ENCODE data around the gene SMARCB1. TPM values are rescaled to one million over a fixed set of nuclear protein-coding genes. Genes with fewer than 3 reads are reported as not detected.

The SMARCB1 gene
- total RNA-seq, 1 donor from 2014 or later, result 99.8 TPM

DNA sequence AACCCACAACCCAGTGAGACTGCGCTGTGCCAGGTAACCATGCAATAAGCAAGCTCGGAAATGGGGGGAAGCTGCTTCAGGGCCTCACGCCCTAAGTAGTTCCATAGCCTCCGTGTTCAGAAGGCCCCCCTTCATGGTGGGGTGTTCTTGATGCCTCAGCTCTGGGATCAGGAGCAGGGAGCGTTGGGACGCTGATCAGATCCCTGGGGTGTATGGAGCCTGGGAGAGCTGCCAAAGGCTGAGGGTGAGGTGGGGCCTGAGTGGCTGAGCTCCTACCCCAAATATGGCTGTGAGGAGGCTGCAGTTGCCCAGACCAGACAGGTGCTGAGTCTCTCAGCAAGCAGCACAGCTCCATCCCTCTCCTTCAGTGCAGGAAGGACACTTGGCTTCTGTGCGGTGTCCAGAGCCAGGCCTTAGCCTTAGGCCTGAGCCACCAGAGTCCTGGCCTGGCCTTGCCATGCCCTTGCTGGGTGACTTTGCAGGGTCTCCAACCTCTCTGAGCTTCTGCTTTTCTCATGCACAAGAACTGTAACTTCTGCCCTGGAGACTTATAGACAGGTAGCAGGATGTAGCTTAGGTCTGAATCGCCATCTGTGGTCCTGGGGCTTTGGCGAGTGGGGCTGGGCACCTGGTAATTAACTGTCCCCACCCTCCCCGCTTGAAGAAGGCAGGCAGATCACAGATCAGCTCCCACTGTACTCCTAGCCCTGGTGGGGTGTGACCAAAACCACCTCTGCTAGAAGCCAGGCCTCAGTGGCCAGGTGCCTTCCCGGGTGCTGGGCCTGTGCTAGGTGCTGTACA is 8.8 kb upstream of the SMARCB1 start:
- no peaks in the 10 kb centered on the region for H3K4me1 Mint-ChIP-seq (ENCODE audit: low read depth)
- intact Hi-C loops (cut with micrococcal nuclease), result no loop called here
- no peak overlapping the region for H3K4me3 Mint-ChIP-seq

DNA sequence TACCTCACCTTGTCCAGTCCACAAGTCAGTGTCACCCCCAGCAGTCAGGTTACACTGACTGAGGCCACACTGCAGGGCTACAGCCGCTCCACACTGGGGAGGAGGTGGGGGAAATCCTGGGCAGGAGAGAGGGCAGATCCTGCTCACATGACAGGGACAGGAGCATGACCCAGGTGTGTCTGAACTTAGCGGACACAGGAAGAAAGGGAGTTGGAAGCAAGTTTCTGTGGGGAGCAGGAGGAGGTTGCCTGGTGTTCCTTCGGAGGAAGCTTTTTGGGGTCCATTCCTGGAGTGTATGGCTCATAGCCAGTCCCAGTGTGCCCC is 8.2 kb upstream of the SMARCB1 start:
- Mint-ChIP-seq H3K4me1 (ENCODE audit: low read depth) (no peaks in the 10 kb centered on the region), H3K27me3 (ENCODE audit: insufficient read depth) (peaks cover 7% of the 10 kb centered on the region), H3K27ac (no peak overlapping the region), H3K36me3 (ENCODE audit: low read depth) (no peaks in the 10 kb centered on the region), H3K4me3 (no peak overlapping the region), H3K9me3 (no peaks in the 10 kb centered on the region)
- DNase-seq (ENCODE audit: low spot score), result no peak
- intact Hi-C loops (cut with micrococcal nuclease), result no loop called here

More for the DNA sequence above, 8.8 kb upstream of the SMARCB1 start:
- Mint-ChIP-seq H3K27ac (no peak overlapping the region), H3K36me3 (ENCODE audit: low read depth) (no peaks in the 10 kb centered on the region), H3K27me3 (ENCODE audit: insufficient read depth) (peaks cover 13% of the 10 kb centered on the region), H3K9me3 (no peaks in the 10 kb centered on the region)
- DNase-seq (ENCODE audit: low spot score), result no peak

DNA sequence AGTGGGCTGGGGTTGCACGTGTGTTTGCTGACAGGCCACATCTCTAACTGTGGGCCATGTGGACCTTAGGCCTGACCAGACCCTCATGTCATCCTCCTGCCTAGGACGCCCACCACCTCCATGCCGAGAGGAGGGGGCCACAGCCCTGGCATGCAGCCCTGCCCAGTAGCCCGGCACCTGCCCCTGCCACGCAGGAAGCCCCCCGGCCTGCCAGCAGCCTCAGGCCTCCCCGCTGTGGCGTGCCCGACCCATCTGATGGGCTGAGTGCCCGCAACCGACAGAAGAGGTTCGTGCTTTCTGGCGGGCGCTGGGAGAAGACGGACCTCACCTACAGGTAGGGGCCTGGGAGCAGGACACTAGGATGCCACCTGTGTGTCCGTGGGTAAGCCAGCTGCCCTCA is 7.7 kb upstream of the SMARCB1 start:
- H3K9me3 Mint-ChIP-seq, result no peaks in the 10 kb centered on the region
- peaks cover 6% of the 10 kb centered on the region for H3K27me3 Mint-ChIP-seq (ENCODE audit: insufficient read depth)
- DNase-seq (ENCODE audit: low spot score), result no peak
- no peaks in the 10 kb centered on the region for H3K36me3 Mint-ChIP-seq (ENCODE audit: low read depth)
- intact Hi-C loops (cut with micrococcal nuclease), result no loop called here
- H3K4me3 Mint-ChIP-seq, result no peak overlapping the region
- no peak overlapping the region for H3K27ac Mint-ChIP-seq
- H3K4me1 Mint-ChIP-seq (ENCODE audit: low read depth), result peaks cover under 1% of the 10 kb centered on the region

DNA sequence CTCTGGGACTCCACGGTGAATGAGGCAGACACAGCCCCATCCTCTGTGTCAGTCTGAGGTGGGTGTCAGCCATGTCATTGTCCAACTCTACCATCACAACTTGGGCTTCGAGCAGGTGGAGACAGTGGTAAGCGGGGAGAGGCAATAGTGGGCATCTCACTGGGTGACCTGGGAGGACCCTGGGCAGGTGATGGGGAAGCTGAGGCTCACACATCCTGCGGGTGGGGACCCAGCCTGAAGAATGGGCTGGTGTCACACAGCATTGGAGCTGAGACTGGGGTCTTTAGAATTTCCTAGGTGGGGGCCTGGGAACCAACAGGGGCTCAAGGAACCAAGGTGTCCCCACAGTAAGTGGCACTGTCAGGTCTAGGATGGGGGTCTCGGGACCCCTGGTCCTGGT is 7.0 kb upstream of the SMARCB1 start:
- Mint-ChIP-seq H3K4me1 (ENCODE audit: low read depth) (peaks cover 6% of the 10 kb centered on the region), H3K27me3 (ENCODE audit: insufficient read depth) (peaks cover 7% of the 10 kb centered on the region), H3K4me3 (no peak overlapping the region), H3K27ac (no peak overlapping the region), H3K9me3 (no peaks in the 10 kb centered on the region), H3K36me3 (ENCODE audit: low read depth) (no peaks in the 10 kb centered on the region)
- intact Hi-C loops (cut with micrococcal nuclease), result no loop called here
- no peak for DNase-seq (ENCODE audit: low spot score)

DNA sequence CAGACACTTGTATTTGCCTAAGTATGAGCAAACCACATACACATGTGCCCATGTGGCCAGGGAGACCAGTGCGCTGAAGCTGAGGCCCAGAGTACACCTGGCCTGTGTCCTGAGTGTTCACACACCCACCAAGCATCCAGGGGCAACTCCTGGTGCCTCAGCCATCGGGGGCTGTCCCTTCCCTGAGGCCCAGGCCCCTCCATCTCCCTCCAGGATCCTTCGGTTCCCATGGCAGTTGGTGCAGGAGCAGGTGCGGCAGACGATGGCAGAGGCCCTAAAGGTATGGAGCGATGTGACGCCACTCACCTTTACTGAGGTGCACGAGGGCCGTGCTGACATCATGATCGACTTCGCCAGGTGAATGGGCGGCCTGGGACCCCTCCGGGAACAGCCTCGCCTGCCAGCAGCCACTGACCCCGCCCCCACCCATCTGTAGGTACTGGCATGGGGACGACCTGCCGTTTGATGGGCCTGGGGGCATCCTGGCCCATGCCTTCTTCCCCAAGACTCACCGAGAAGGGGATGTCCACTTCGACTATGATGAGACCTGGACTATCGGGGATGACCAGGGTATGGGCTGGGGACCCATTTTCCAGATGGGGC is 6.5 kb upstream of the SMARCB1 start:
- intact Hi-C loops (cut with micrococcal nuclease), result no loop called here
- no peak overlapping the region for H3K27ac Mint-ChIP-seq
- DNase-seq (ENCODE audit: low spot score), result no peak
- no peak overlapping the region for H3K4me3 Mint-ChIP-seq
- H3K9me3 Mint-ChIP-seq, result no peaks in the 10 kb centered on the region
- peaks cover 7% of the 10 kb centered on the region for H3K27me3 Mint-ChIP-seq (ENCODE audit: insufficient read depth)
- no peaks in the 10 kb centered on the region for H3K36me3 Mint-ChIP-seq (ENCODE audit: low read depth)
- H3K4me1 Mint-ChIP-seq (ENCODE audit: low read depth), result peaks cover 6% of the 10 kb centered on the region

- no peak for DNase-seq (ENCODE audit: low spot score)
- no peak overlapping the region for H3K27ac Mint-ChIP-seq
- no peaks in the 10 kb centered on the region for H3K36me3 Mint-ChIP-seq (ENCODE audit: low read depth)
- H3K27me3 Mint-ChIP-seq (ENCODE audit: insufficient read depth), result peaks cover 5% of the 10 kb centered on the region
- H3K4me1 Mint-ChIP-seq (ENCODE audit: low read depth), result peaks cover 6% of the 10 kb centered on the region
- no peak overlapping the region for H3K4me3 Mint-ChIP-seq
- H3K9me3 Mint-ChIP-seq, result no peaks in the 10 kb centered on the region
- intact Hi-C loops (cut with micrococcal nuclease), result no loop called here
Measured at GRCh38 chr22:23781065-23781464, 5.7 kb upstream of the SMARCB1 start.

- Mint-ChIP-seq H3K9me3 (no peaks in the 10 kb centered on the region), H3K4me3 (no peak overlapping the region), H3K4me1 (ENCODE audit: low read depth) (peaks cover 12% of the 10 kb centered on the region), H3K36me3 (ENCODE audit: low read depth) (no peaks in the 10 kb centered on the region), H3K27me3 (ENCODE audit: insufficient read depth) (peaks cover 2% of the 10 kb centered on the region), H3K27ac (no peak overlapping the region)
- no peak for DNase-seq (ENCODE audit: low spot score)
- intact Hi-C loops (cut with micrococcal nuclease), result no loop called here
Measured at GRCh38 chr22:23781511-23782183, 5.1 kb upstream of the SMARCB1 start.

- Mint-ChIP-seq H3K27me3 (ENCODE audit: insufficient read depth) (peaks cover 2% of the 10 kb centered on the region), H3K9me3 (no peaks in the 10 kb centered on the region), H3K4me3 (no peak overlapping the region), H3K4me1 (ENCODE audit: low read depth) (peaks cover 13% of the 10 kb centered on the region), H3K27ac (no peak overlapping the region), H3K36me3 (ENCODE audit: low read depth) (no peaks in the 10 kb centered on the region)
- intact Hi-C loops (cut with micrococcal nuclease), result no loop called here
- no peak for DNase-seq (ENCODE audit: low spot score)
Measured at GRCh38 chr22:23782252-23782651, 4.5 kb upstream of the SMARCB1 start.

- DNase-seq (ENCODE audit: low spot score), result no peak
- intact Hi-C loops (cut with micrococcal nuclease), result no loop called here
- Mint-ChIP-seq H3K4me1 (ENCODE audit: low read depth) (peaks cover 17% of the 10 kb centered on the region), H3K27me3 (ENCODE audit: insufficient read depth) (peaks cover 2% of the 10 kb centered on the region), H3K27ac (no peak overlapping the region), H3K4me3 (no peak overlapping the region), H3K9me3 (no peaks in the 10 kb centered on the region), H3K36me3 (ENCODE audit: low read depth) (no peaks in the 10 kb centered on the region)
Measured at GRCh38 chr22:23782703-23783102, 4.1 kb upstream of the SMARCB1 start.

GRCh38 chr22:23783265-23784150 is 3.3 kb upstream of the SMARCB1 start:
- Mint-ChIP-seq H3K9me3 (no peaks in the 10 kb centered on the region), H3K27ac (no peak overlapping the region), H3K27me3 (ENCODE audit: insufficient read depth) (peaks cover 2% of the 10 kb centered on the region), H3K4me1 (ENCODE audit: low read depth) (peaks cover 25% of the 10 kb centered on the region), H3K4me3 (no peak overlapping the region), H3K36me3 (ENCODE audit: low read depth) (no peaks in the 10 kb centered on the region)
- intact Hi-C loops (cut with micrococcal nuclease), result no loop called here
- DNase-seq (ENCODE audit: low spot score), result no peak

DNA sequence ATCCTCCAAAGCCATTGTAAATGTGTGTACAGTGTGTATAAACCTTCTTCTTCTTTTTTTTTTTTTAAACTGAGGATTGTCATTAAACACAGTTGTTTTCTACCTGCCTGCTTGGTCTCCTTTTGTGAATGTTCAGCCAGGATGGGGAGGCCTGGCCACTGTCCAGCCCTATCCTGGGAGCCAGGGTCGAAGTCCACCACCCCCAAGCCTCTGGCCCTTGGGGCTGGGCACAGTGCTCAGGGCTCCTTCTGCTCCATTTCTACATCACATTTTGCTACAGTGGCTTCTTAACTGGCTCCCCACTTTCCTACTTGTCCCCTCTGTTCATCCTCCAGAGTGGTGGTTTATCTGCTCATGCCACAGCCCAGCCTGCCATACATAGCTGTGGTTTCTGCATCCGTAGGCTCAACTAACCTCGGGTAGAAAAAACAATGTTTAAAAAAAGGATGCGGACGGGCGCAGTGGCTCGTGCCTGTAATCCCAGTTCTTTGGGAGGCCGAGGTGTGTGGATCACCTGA is 2.5 kb upstream of the SMARCB1 start:
- DNase-seq (ENCODE audit: low spot score), result no peak
- intact Hi-C loops (cut with micrococcal nuclease), result no loop called here
- H3K27ac Mint-ChIP-seq, result no peak overlapping the region

GRCh38 chr22:23786261-23786710 is 480 bp upstream of the SMARCB1 start:
- Mint-ChIP-seq H3K27ac (peak overlapping the region; percentile 92), H3K27me3 (ENCODE audit: insufficient read depth) (peaks cover 2% of the 10 kb centered on the region), H3K4me1 (ENCODE audit: low read depth) (peaks cover 34% of the 10 kb centered on the region), H3K36me3 (ENCODE audit: low read depth) (peaks cover 9% of the 10 kb centered on the region), H3K9me3 (no peaks in the 10 kb centered on the region), H3K4me3 (peak overlapping the region; percentile 92)
- DNase-seq (ENCODE audit: low spot score), result no peak
- intact Hi-C loops (cut with micrococcal nuclease), result loop anchor here (2.0 to 5.0 kb wide), 2 partner anchors 34 to 71 kb away; partner anchors contain the start of genes SLC2A11, VPREB3 and ZNF70

More for the DNA sequence above, 2.5 kb upstream of the SMARCB1 start:
- Mint-ChIP-seq H3K4me3 (no peak overlapping the region), H3K27me3 (ENCODE audit: insufficient read depth) (peaks cover 2% of the 10 kb centered on the region), H3K4me1 (ENCODE audit: low read depth) (peaks cover 27% of the 10 kb centered on the region), H3K9me3 (no peaks in the 10 kb centered on the region), H3K36me3 (ENCODE audit: low read depth) (peaks cover 2% of the 10 kb centered on the region)

Measured in activated T-helper 1 cell treated with anti-CD3 and anti-CD28 coated beads, Interleukin-12 subunit alpha, Interleukin-12 subunit beta, Interleukin-2, Interleukin-4 antibody, amounts not matched to agents 30 ng/mL and 10 ng/mL and 1 ng/mL, durations not matched to agents 14 hours and 24 hours and 36 hours (primary cell).